GM18511 (cell line): ENCODE results near the gene TLR5.

ENCODE experiments used
- ATAC-seq: cut with Tn5 transposase; IDR thresholded peaks from one replicate; pipeline ENCODE4 v1.9.1; 2021; ENCODE audit warnings: mild to moderate bottlenecking, moderate library complexity; ENCODE audit not compliant: unreplicated experiment

TLR5 gene

DNA sequence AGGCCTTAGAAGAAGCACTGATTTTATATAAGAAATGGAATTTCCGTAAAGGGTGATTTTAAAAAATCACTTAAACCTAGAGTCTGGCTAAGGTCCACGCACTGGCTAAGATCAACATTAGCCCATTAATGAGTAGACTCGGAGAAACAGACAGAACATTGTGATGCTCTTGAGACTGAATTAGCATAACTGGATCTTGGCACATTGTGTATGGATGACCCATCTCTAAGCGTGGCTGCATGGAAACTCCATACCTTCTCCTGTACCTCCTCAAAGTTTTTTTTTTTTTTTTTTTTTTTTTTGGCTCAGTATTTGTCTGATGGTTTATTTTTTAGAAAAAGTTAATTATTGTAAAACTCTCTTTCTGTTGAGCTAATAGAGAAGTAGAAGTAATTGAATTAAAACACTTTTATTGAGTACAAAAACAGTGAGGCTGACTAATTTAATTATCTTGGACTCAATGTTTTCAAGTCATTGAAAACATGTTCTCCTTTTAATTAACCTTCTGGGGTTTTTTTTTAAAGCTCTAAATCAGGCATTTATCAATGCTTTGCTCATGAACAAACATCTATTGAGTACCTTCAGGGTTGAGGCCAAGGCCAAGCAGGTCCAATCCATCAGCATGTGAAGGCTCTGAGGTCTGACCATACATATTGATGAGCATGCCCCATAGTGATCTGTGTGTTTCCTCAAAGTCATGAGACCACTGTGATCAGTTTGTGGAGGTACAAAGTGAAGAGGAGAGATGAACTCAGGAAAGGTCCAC, 74.0 kb downstream of the TLR5 start:
- ATAC-seq, result no peak

- no peak for ATAC-seq
These were observed 75.1 kb downstream of the TLR5 start for GRCh38 chr1:223067914-223068313.

DNA sequence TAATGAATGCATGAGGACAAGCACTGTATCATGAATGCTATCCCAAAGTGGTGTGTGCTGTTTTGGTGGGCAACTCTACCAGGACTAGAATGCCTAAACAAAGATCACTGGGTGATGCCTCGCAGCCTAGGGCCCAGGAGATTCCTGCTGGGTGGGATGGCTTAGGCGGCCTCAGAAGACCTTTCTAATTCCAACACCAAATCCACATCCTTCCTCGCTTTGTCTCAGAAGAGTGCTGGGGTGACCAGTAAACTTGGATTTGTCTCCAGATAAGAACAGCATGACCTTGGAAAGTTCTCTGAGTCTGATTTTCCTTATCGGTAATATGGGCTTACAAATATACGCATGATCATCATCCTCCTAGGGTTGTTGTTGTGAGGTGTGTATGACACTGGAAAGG, 76.6 kb downstream of the TLR5 start:
- ATAC-seq, result no peak

- ATAC-seq, result no peak
These were observed 80.9 kb downstream of the TLR5 start for GRCh38 chr1:223062177-223062576.

DNA sequence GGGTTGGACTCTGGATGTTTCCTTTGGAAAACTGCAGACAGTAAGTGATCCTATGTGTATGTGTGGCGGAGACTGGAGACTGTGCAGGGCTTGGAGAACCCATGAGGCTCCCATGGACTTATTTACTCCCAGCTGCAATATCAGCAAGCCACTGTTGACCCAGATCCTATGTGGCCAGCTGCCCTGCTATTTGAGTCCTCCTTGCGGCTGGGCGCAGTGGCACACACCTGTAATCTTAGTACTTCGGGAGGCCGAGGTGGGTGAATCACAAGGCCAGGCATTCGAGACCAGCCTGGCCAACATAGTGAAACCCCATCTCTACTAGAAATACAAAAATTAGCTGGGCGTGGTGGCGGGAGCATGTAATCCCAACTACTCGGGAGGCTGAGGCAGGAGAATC, 83.5 kb downstream of the TLR5 start:
- no peak for ATAC-seq
